Measurements from ENCODE around the gene FAM131B. TPM values are rescaled to one million over a fixed set of nuclear protein-coding genes. Genes with fewer than 3 reads are reported as not detected.
A peak's percentile ranks its signal among the peaks of the same experiment; 100 is the strongest.

Gene FAM131B
- total RNA-seq, 2 experiments from 2014 or later: 2.3 to 2.6 TPM

DNA sequence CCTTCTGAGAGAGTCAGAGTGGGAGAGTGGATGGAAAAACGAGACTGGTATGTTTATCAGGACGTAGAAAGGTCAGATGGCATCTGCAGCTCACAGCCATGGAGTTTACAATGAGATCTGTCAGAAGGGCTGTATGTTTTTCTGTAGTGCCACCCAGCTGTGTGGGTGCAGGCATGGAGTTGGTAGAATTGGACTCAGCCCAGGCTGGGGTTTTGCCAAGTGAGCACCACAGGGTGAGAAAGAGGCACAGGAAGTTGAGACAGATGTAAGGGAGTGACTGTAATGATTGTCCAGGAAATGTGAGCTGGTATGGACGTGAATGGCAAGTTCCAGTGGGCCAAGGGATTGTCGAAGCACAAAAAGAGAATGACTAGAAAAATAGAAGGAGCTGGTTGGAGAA lies 9.6 kb upstream of the FAM131B start:
- DNase-seq (peak; percentile 67), ATAC-seq (peak; percentile 46)
- Mint-ChIP-seq H3K9me3 (ENCODE audit: low read depth) (no peaks in the 10 kb centered on the region), H3K27ac (peak overlapping the region; percentile 38), H3K36me3 (no peaks in the 10 kb centered on the region), H3K4me1 (peaks cover 50% of the 10 kb centered on the region), H3K27me3 (no peaks in the 10 kb centered on the region), H3K4me3 (no peak overlapping the region)
- CTCF ChIA-PET: interaction anchor here (0.6 to 4.9 kb wide), 13 partner anchors 8 to 132 kb away, joined by 3 to 32 read pairs (median 4); partner anchors contain the start of gene ZYX

DNA sequence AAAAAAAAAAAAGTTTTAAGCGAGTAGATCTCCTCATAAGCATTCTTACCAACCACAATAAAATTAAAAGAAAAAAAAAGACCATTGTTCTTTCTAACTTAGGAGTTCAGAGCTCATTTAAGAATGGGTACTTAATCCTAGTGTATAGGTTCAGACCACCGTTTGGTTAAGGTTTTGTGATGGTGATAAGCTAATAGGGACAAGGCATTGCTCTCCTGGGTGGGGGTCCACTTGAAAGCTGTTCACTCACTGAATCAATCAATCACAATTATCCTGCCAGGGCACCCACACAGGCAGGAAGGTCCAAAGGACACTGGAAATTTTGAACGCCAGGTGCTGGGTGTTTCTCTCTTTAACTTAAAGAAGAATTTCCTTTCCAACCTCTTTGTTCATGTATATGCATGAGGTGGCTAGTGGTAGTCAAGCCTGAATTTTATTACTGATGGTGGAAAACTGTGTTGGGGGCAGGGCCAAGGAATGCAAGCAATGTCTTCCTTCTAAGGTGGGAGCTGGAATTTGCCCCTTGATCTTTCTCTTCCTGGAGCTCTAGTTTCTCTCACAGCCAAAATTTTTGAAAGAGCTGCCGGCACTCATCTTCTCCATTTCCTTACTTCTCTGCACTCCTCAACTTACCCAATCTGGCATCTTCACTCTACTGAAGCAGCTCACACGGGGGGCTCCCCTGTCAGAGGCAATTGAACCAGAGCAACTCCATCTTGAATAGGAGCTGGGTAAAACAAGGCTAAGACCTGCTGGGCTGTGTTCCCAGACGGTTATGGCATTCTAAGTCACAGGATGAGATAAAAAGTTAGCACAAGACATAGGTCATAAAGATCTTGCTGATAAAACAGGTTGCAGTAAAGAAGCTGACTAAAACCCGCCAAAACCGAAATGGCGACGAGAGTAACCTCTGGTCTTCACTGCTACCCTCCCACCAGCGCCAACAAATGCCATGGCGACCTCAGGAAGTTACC lies 7.5 kb upstream of the FAM131B start:
- peaks cover 30% of the 10 kb centered on the region for H3K4me1 Mint-ChIP-seq
- CTCF ChIA-PET: interaction anchor here (0.7 to 4.9 kb wide), 7 partner anchors 10 to 147 kb away, joined by 3 to 32 read pairs (median 4); partner anchors contain the start of gene ZYX
- H3K36me3 Mint-ChIP-seq: no peaks in the 10 kb centered on the region
- H3K27ac Mint-ChIP-seq: no peak overlapping the region
- DNase-seq: no peak
- peaks cover 11% of the 10 kb centered on the region for H3K27me3 Mint-ChIP-seq
- H3K9me3 Mint-ChIP-seq (ENCODE audit: low read depth): no peaks in the 10 kb centered on the region
- no peak for ATAC-seq
- no peak overlapping the region for H3K4me3 Mint-ChIP-seq

DNA sequence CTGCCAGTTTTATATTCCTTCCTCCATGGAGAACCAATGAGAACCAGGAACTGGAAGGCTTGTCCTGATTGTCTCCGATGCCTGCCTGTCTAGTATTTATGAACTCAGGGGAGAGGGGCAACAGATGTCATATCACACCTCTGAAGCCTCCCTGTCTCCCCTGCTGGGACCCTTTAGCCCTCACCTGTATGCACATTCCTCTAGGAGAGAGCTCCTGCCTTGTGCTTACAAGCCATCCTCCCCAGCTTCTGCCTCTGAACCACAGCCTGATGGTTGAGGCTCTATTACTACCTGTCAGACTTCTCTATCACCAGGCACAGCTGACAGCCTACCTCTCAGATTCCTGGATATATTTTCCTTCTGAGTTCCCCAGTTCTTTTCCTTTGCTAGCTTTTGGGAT lies 5.9 kb upstream of the FAM131B start:
- H3K36me3 Mint-ChIP-seq: no peaks in the 10 kb centered on the region
- CTCF ChIA-PET: interaction anchor here (1.4 to 4.9 kb wide), 3 partner anchors 11 to 128 kb away, joined by 4 to 32 read pairs (median 9); partner anchors contain the start of gene ZYX
- peaks cover 18% of the 10 kb centered on the region for H3K4me1 Mint-ChIP-seq
- H3K9me3 Mint-ChIP-seq (ENCODE audit: low read depth): no peaks in the 10 kb centered on the region
- no peak overlapping the region for H3K4me3 Mint-ChIP-seq
- DNase-seq: no peak
- H3K27ac Mint-ChIP-seq: no peak overlapping the region
- H3K27me3 Mint-ChIP-seq: peaks cover 27% of the 10 kb centered on the region
- no peak for ATAC-seq

- ATAC-seq: no peak
- peaks cover 17% of the 10 kb centered on the region for H3K4me1 Mint-ChIP-seq
- CTCF ChIA-PET: interaction anchor here (2.6 to 4.9 kb wide), 2 partner anchors 12 to 23 kb away, joined by 9 to 32 read pairs; partner anchors contain the start of gene ZYX
- no peak overlapping the region for H3K4me3 Mint-ChIP-seq
- no peaks in the 10 kb centered on the region for H3K9me3 Mint-ChIP-seq (ENCODE audit: low read depth)
- no peaks in the 10 kb centered on the region for H3K36me3 Mint-ChIP-seq
- no peak for DNase-seq
- no peak overlapping the region for H3K27ac Mint-ChIP-seq
- H3K27me3 Mint-ChIP-seq: peaks cover 31% of the 10 kb centered on the region
Observed at GRCh38 chr7:143367972-143368371, 5.5 kb upstream of the FAM131B start.

GRCh38 chr7:143363016-143363937 lies 764 bp upstream of the FAM131B start:
- Mint-ChIP-seq H3K4me3 (peak overlapping the region; percentile 57), H3K4me1 (peaks cover 5% of the 10 kb centered on the region), H3K27me3 (peaks cover 52% of the 10 kb centered on the region), H3K36me3 (no peaks in the 10 kb centered on the region), H3K9me3 (ENCODE audit: low read depth) (no peaks in the 10 kb centered on the region), H3K27ac (no peak overlapping the region)
- DNase-seq (no peak), ATAC-seq (no peak)
- CTCF ChIA-PET: interaction anchor here (1.0 to 3.0 kb wide), 3 partner anchors 16 to 18 kb away, joined by 5 to 12 read pairs (median 8); no protein-coding TSS in a partner anchor

DNA sequence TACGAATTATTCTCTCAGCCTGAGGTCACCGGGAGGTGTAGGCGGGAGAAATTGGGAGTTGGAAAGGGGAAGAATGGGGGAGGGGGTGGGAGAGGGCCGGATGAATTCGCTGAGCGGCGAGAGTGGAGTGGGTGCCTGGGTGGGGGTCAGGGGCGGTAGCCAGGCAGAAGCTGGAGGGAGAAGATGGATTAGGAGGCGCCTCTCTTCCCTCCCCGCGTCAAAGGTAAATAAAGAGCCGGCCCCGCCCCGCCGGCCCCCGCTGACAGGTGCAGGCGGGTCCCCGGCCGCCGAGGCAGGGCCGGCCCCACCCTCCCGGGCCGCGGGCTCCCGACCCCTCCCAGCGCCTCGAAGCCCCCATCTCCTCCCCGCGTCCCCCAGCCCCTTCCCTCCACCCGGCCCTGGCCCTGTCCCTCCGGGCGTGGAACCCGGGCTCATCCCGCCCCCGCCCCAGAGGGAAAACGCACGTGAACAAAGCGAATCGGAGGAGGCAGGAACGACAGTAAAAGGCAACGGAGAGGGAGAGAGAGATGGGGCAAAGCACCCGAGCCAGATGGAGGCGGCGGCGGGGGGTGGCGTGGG lies 872 bp downstream of the FAM131B start:
- ATAC-seq: peak; percentile 18
- Mint-ChIP-seq H3K36me3 (no peaks in the 10 kb centered on the region), H3K27me3 (peaks cover 52% of the 10 kb centered on the region), H3K4me3 (peak overlapping the region; percentile 80), H3K9me3 (ENCODE audit: low read depth) (no peaks in the 10 kb centered on the region), H3K27ac (no peak overlapping the region), H3K4me1 (peaks cover 5% of the 10 kb centered on the region)
- DNase-seq: no peak
- CTCF ChIA-PET: interaction anchor here (2.9 kb wide), 1 partner anchor 16 kb away, joined by 14 read pairs; no protein-coding TSS in a partner anchor

DNA sequence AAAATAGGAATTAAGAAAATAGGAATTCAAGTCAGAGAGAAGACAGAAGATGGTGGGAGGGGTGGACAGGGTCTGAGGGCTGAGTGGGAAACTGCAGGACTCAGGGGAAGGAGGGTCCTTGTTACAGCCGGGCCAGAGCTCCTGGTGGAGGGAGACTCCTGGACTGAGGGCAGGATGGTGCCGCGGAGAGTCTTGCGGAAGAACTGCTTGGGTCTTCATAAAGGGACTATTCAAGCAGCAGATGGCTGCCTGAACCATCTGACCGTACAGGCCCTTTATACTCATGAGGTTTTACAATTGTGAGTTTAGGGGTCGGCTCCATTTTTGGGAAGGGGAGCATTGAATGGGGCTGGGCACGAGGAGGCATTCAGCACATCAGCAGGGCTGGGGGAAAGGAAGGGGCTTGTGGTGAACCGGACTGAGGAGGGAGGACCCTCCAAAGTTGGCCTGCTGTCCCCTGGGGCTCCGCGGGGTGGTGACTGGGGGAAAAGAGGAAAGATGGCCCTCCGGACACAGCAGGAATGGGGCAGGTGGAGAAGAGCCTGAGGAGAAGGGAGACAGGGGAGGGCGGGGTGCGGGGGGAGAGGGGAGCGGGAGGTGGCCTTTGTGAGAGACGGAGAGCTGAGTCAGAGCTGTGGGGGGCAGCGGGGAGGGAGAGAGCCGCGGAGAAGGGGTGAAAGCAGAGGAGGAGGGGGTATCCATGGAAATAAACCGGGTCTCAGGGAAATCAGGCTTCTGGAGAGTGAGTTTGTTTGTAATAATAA lies 1.5 kb downstream of the FAM131B start:
- H3K9me3 Mint-ChIP-seq (ENCODE audit: low read depth): no peaks in the 10 kb centered on the region
- no peak overlapping the region for H3K4me3 Mint-ChIP-seq
- no peak overlapping the region for H3K27ac Mint-ChIP-seq
- CTCF ChIA-PET: interaction anchor here (1.0 to 2.9 kb wide), 6 partner anchors 9 to 146 kb away, joined by 3 to 14 read pairs (median 6); partner anchors contain the start of gene CLCN1
- H3K27me3 Mint-ChIP-seq: peaks cover 49% of the 10 kb centered on the region
- no peaks in the 10 kb centered on the region for H3K36me3 Mint-ChIP-seq
- peaks cover 5% of the 10 kb centered on the region for H3K4me1 Mint-ChIP-seq
- DNase-seq: no peak
- ATAC-seq: no peak

DNA sequence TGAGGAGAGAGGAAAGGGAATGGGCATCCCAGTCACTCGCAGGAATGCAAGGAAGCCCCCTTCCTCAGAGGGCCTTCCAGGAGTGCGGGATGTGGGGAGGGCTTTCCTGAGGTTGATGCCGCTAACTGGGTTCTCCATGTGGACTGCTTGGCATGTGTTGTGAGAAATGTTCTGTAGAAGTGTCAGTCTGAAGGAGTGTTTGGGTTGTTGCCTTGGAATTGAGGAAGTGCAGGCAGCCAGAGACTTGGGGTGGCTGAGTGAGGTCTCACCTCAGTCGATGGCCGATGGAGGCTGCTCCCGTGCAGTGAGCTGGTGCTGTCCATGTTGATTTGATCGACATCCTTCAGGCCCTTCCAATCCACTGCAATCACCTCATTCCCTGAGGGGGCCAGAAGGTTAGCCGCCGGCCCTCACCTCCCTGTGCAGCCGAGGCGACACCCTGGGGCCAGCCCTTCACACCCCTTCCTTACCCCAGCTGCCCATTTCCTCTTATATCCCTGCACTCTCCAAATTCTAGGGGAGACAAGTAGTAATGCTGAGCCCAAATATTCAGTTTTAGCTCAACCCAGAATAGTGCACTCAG lies 2.7 kb downstream of the FAM131B start:
- no peaks in the 10 kb centered on the region for H3K9me3 Mint-ChIP-seq (ENCODE audit: low read depth)
- CTCF ChIA-PET: interaction anchor here (1.0 to 2.9 kb wide), 8 partner anchors 10 to 356 kb away, joined by 3 to 14 read pairs (median 5); partner anchors contain the start of gene CLCN1
- ATAC-seq: no peak
- H3K4me3 Mint-ChIP-seq: no peak overlapping the region
- H3K36me3 Mint-ChIP-seq: no peaks in the 10 kb centered on the region
- peaks cover 40% of the 10 kb centered on the region for H3K27me3 Mint-ChIP-seq
- H3K4me1 Mint-ChIP-seq: peaks cover 5% of the 10 kb centered on the region
- DNase-seq: no peak
- no peak overlapping the region for H3K27ac Mint-ChIP-seq

DNA sequence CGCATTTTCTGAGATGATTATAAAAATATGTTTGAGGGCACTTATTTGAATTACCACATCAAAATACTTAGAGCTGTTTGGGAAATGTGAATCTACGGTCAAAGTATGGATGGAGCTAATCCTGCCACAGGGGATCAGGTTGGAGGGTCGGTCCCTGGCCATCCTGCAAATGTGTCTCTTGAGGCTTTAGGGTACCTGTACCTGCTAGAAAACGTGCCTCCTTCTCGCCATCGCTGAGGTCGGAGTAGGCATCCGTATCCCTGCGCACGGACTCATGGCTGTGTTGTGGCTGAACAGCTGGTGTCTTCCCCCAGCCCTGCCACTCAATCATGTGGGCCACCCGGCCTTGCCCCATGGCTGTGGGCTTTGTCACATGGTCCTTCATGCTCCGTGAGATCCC lies 3.9 kb downstream of the FAM131B start:
- Mint-ChIP-seq H3K36me3 (no peaks in the 10 kb centered on the region), H3K4me1 (peaks cover 5% of the 10 kb centered on the region)
- CTCF ChIA-PET: interaction anchor here (1.0 to 1.7 kb wide), 5 partner anchors 13 to 355 kb away, joined by 3 to 5 read pairs (median 3); no protein-coding TSS in a partner anchor

GRCh38 chr7:143356414-143357050 lies 6.0 kb downstream of the FAM131B start:
- CTCF ChIA-PET: interaction anchor here (1.2 to 1.4 kb wide), 2 partner anchors 10 to 11 kb away, joined by 4 to 6 read pairs; no protein-coding TSS in a partner anchor
- H3K36me3 Mint-ChIP-seq: no peaks in the 10 kb centered on the region
- H3K4me1 Mint-ChIP-seq: no peaks in the 10 kb centered on the region
- H3K9me3 Mint-ChIP-seq (ENCODE audit: low read depth): no peaks in the 10 kb centered on the region
- peaks cover 17% of the 10 kb centered on the region for H3K27me3 Mint-ChIP-seq
- no peak overlapping the region for H3K4me3 Mint-ChIP-seq
- H3K27ac Mint-ChIP-seq: no peak overlapping the region
- DNase-seq: no peak
- no peak for ATAC-seq

More for the DNA sequence above, 3.9 kb downstream of the FAM131B start:
- DNase-seq (no peak), ATAC-seq (no peak)
- Mint-ChIP-seq H3K27ac (no peak overlapping the region), H3K4me3 (no peak overlapping the region), H3K27me3 (peaks cover 28% of the 10 kb centered on the region), H3K9me3 (ENCODE audit: low read depth) (no peaks in the 10 kb centered on the region)

Data from activated CD8-positive, alpha-beta memory T cell treated with anti-CD3 and anti-CD28 coated beads, Interleukin-2, amount 10 ng/mL, durations not matched to agents 7 days and 5 days (primary cell).